NCI-H2081 treated with DMSO at 0.1 percent for 48 hours (cell line): Measurements from ENCODE around the gene TSPOAP1.

Source experiments
- DNase-seq: peaks from one replicate; lab custom pipeline; 2025; lab: John Stamatoyannopoulos, UW

TSPOAP1 gene

GRCh38 chr17:58253082-58253481 lies 75.5 kb downstream of the TSPOAP1 start:
- DNase-seq = no peak

- DNase-seq = no peak
Observed at GRCh38 chr17:58252141-58252540, 76.5 kb downstream of the TSPOAP1 start.
